Astrocyte (in vitro differentiated cells and primary cell): ENCODE data around the gene GCK.

ENCODE experiments used
- EZH2 ChIP-seq: IDR thresholded peaks from 2 replicates; pipeline ENCODE4 v1.6.1; 2012; ENCODE audit warnings: mild to moderate bottlenecking, low read length, inconsistent platforms; ENCODE audit not compliant: insufficient read depth
- TF ChIP-seq, protein P1 (sequence below): IDR thresholded peaks from 2 replicates; pipeline ENCODE4 v1.5.1; 2011; ENCODE audit warnings: low read depth, mild to moderate bottlenecking, inconsistent platforms, low read length, moderate library complexity; ENCODE audit not compliant: insufficient read depth

- TF ChIP-seq, protein P1, sequence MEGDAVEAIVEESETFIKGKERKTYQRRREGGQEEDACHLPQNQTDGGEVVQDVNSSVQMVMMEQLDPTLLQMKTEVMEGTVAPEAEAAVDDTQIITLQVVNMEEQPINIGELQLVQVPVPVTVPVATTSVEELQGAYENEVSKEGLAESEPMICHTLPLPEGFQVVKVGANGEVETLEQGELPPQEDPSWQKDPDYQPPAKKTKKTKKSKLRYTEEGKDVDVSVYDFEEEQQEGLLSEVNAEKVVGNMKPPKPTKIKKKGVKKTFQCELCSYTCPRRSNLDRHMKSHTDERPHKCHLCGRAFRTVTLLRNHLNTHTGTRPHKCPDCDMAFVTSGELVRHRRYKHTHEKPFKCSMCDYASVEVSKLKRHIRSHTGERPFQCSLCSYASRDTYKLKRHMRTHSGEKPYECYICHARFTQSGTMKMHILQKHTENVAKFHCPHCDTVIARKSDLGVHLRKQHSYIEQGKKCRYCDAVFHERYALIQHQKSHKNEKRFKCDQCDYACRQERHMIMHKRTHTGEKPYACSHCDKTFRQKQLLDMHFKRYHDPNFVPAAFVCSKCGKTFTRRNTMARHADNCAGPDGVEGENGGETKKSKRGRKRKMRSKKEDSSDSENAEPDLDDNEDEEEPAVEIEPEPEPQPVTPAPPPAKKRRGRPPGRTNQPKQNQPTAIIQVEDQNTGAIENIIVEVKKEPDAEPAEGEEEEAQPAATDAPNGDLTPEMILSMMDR: no peak
- TF ChIP-seq EZH2: no peak
Observed at GRCh38 chr7:44150966-44151941, 38.0 kb downstream of the GCK start.
